ENCODE data around the gene OR2T27.
"Not testable (repeated sequence)": the region's sequence is repeated elsewhere in the genome, so short reads cannot be mapped to it uniquely, and the experiment has no call there.

Gene OR2T27

GRCh38 chr1:248655354-248655753 is at the start of gene OR2T27:
Gene OR2T27, minus strand, starts transcription at chr1:248655528. Its CDS starts 4,644 bp downstream, at chr1:248650884.
- in situ Hi-C loops (cut with MboI; ENCODE audit: low sequenced_read_pairs): loop anchor here (10.0 kb wide), 1 partner anchor 211 kb away; the partner anchor contains the start of gene OR2T2

- in situ Hi-C loops (cut with MboI; ENCODE audit: low sequenced_read_pairs): no loop called here
Measured at GRCh38 chr1:248704606-248705005, 49.3 kb upstream of the OR2T27 start.

GRCh38 chr1:248703674-248704073 is 48.3 kb upstream of the OR2T27 start:
- in situ Hi-C loops (cut with MboI; ENCODE audit: low sequenced_read_pairs): no loop called here

- in situ Hi-C loops (cut with MboI; ENCODE audit: low sequenced_read_pairs): no loop called here
Measured at GRCh38 chr1:248702714-248703113, 47.4 kb upstream of the OR2T27 start, which contains the start of gene OR14I1. Gene OR14I1, minus strand, starts transcription at chr1:248702766.

GRCh38 chr1:248699099-248699498 is 43.8 kb upstream of the OR2T27 start:
- in situ Hi-C loops (cut with MboI; ENCODE audit: low sequenced_read_pairs): no loop called here

- in situ Hi-C loops (cut with MboI; ENCODE audit: low sequenced_read_pairs): no loop called here
Measured at GRCh38 chr1:248697907-248698306, 42.6 kb upstream of the OR2T27 start.

- in situ Hi-C loops (cut with MboI; ENCODE audit: low sequenced_read_pairs): no loop called here
Measured at GRCh38 chr1:248696774-248697173, 41.4 kb upstream of the OR2T27 start.

GRCh38 chr1:248696261-248696660 is 40.9 kb upstream of the OR2T27 start:
- in situ Hi-C loops (cut with MboI; ENCODE audit: low sequenced_read_pairs): no loop called here

- in situ Hi-C loops (cut with MboI; ENCODE audit: low sequenced_read_pairs): no loop called here
Measured at GRCh38 chr1:248695451-248696132, 40.3 kb upstream of the OR2T27 start.

- in situ Hi-C loops (cut with MboI; ENCODE audit: low sequenced_read_pairs): no loop called here
Measured at GRCh38 chr1:248691567-248692155, 36.3 kb upstream of the OR2T27 start.

- in situ Hi-C loops (cut with MboI; ENCODE audit: low sequenced_read_pairs): no loop called here
Measured at GRCh38 chr1:248688527-248689298, 33.4 kb upstream of the OR2T27 start.

GRCh38 chr1:248686815-248687214 is 31.5 kb upstream of the OR2T27 start:
- in situ Hi-C loops (cut with MboI; ENCODE audit: low sequenced_read_pairs): no loop called here

- in situ Hi-C loops (cut with MboI; ENCODE audit: low sequenced_read_pairs): no loop called here
Measured at GRCh38 chr1:248681651-248682050, 26.3 kb upstream of the OR2T27 start.

GRCh38 chr1:248670003-248670402 is 14.7 kb upstream of the OR2T27 start:
- in situ Hi-C loops (cut with MboI; ENCODE audit: low sequenced_read_pairs): no loop called here

- in situ Hi-C loops (cut with MboI; ENCODE audit: low sequenced_read_pairs): not testable (repeated sequence)
Measured at GRCh38 chr1:248663453-248664328, 8.4 kb upstream of the OR2T27 start.

GRCh38 chr1:248656797-248657196 is 1.5 kb upstream of the OR2T27 start:
- in situ Hi-C loops (cut with MboI; ENCODE audit: low sequenced_read_pairs): loop anchor here (10.0 kb wide), 1 partner anchor 212 kb away; the partner anchor contains the start of gene OR2T2

- in situ Hi-C loops (cut with MboI; ENCODE audit: low sequenced_read_pairs): not testable (repeated sequence)
Measured at GRCh38 chr1:248648770-248649536, 6.4 kb downstream of the OR2T27 start.

GRCh38 chr1:248645178-248645577 is 10.2 kb downstream of the OR2T27 start, which contains the start of gene OR2T35:
Gene OR2T35, minus strand, starts transcription at chr1:248645278. Its CDS starts 6,020 bp downstream, at chr1:248639258.
- in situ Hi-C loops (cut with MboI; ENCODE audit: low sequenced_read_pairs): not testable (repeated sequence)

- in situ Hi-C loops (cut with MboI; ENCODE audit: low sequenced_read_pairs): not testable (repeated sequence)
Measured at GRCh38 chr1:248642971-248643651, 12.2 kb downstream of the OR2T27 start.

All from HL-60/S4 treated with phorbol 12-myristate 13-acetate at 8.2 ng/mL for 4 days and 3 days (cell line).